Measurements from ENCODE around the gene OR6N2. TPM values are rescaled to one million over a fixed set of nuclear protein-coding genes. Genes with fewer than 3 reads are reported as not detected.

The OR6N2 gene
- total and polyA plus RNA-seq, 9 of the 15 experiments (the other 6 are each of a cell fraction or from before 2014, with no cell fraction given), result not detected

DNA sequence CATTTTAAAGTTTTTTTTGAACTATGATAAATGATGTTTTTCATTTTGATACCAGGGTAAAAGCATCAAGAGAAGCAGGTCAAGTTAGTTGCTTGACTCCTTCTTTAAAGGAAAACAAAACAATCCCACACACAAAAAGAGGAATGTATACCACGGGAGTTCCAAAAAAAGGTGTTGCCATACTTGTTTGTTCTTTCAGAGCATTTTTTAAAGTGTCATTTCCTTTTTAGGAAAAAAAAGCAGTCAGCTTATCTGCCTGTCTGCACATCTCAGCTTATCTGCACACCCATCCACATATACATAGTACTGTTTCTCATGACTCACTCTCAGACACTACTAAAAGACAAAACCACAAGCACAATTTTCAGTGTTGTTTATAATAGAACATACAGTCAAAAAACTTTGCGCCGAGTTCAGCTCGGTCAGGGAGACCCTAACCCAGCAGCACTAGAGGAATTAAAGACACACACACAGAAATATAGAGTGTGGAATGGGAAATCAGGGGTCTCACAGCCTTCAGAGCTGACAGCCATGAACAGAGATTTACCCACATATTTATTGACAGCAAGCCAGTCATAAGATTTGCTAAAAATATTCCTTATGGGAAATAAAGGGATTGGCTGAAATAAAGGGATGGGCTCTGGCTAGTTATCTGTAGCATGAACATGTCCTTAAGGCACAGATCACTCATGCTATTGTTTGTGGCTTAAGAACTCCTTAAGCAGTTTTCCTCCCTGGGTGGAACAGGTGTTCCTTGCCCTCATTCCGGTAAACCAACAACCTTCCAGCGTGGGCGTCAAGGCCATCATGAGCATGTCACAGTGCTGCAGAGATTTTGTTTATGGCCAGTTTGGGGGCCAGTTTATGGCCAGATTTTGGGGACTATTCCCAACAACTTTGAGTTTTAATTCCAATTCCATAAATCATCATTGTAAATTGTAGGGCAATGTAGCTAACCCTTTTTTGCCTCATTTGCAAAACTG is 38.7 kb upstream of the OR6N2 start:
- 7% methylated on average over 7 of the region's 7 CpGs for WGBS (ENCODE audit: insufficient coverage, low coverage, missing lambda C conversion rate)
- Histone ChIP-seq H3K9me3 (replicated peaks; ENCODE audit: control insufficient read depth, insufficient read depth, low read depth, low read length) (peaks cover 4% of the 10 kb centered on the region; the same call in 1 of the 2 replicates), H3K79me2 (ENCODE audit: control insufficient read depth, insufficient read depth, low read length) (no peaks in the 10 kb centered on the region), H3K4me2 (ENCODE audit: insufficient read depth, low read length) (peak overlapping the region; percentile 47), H4K20me1 (replicated peaks; ENCODE audit: control insufficient read depth, insufficient read depth, low read length) (no peaks in the 10 kb centered on the region), H3K27me3 (ENCODE audit: control insufficient read depth in 2 of 2, insufficient read depth in 2 of 2, low read length in 2 of 2) (no peaks in the 10 kb centered on the region), H3K4me1 (replicated peaks in 1 of 2; ENCODE audit: control insufficient read depth in 2 of 2, insufficient read depth in 2 of 2, low read length in 2 of 2) (peaks cover 0 to 33% of the 10 kb centered on the region in 2 experiments; a peak in 3 of 5 replicates), H3K9ac (ENCODE audit: insufficient read depth in 1 of 2, low read depth in 2 of 2, low read length in 2 of 2) (peak overlapping the region in 1 of 2 experiments; percentile 60; a peak in 2 of 4 replicates), H3K9me1 (ENCODE audit: control insufficient read depth, insufficient read depth, low read length) (no peaks in the 10 kb centered on the region), H3K27ac (ENCODE audit: extremely low read depth, low read depth, low read length) (peak overlapping the region; percentile 88), H2AFZ (ENCODE audit: low read depth, low read length) (peak overlapping the region; percentile 81), H3K36me3 (ENCODE audit: control insufficient read depth, insufficient read depth, low read length) (no peaks in the 10 kb centered on the region), H3K4me3 (no peak overlapping the region)
- POLR2A ChIA-PET, result interaction anchor here (0.6 to 2.9 kb wide), 6 partner anchors 11 to 272 kb away, joined by 3 to 21 read pairs (median 3); no protein-coding TSS in a partner anchor
- ATAC-seq (peak; percentile 92), DNase-seq (ENCODE audit: extremely low read depth in 1 of 4, low spot score in 3 of 4) (peak; percentile 25 to 79 (median 50)), FAIRE-seq (peak; percentile 65)
- intact Hi-C loops (cut with micrococcal nuclease), result loop anchor here (5.0 to 10.0 kb wide), 2 partner anchors 132 to 255 kb away; partner anchors contain the start of genes AIM2 and SPTA1
- no TSS peak for BruUV-seq (replicated peaks)
- in situ Hi-C loops (cut with MboI), result no loop called here
- CTCF ChIA-PET (ENCODE audit: low intra/inter-chr PET ratio), result no interaction called here
- TF ChIP-seq THRAP3 (IDR thresholded peaks at IDR 0.05; ENCODE audit: borderline replicate concordance) (no peak), JUND (IDR thresholded peaks at IDR 0.05; ENCODE audit: borderline replicate concordance, low read depth, low read length) (peak; percentile 96), JUND (tag; IDR thresholded peaks at IDR 0.05; ENCODE audit: borderline replicate concordance, low read depth, low read length) (peak; percentile 93; the same call in 2 of the 3 replicates), ZNF668 (CRISPR knock-in tag; IDR thresholded peaks at IDR 0.05) (no peak), CC2D1A (IDR thresholded peaks at IDR 0.05) (peak; percentile 33; the same call in 1 of the 2 replicates)
- TF ChIP-seq, protein P1, sequence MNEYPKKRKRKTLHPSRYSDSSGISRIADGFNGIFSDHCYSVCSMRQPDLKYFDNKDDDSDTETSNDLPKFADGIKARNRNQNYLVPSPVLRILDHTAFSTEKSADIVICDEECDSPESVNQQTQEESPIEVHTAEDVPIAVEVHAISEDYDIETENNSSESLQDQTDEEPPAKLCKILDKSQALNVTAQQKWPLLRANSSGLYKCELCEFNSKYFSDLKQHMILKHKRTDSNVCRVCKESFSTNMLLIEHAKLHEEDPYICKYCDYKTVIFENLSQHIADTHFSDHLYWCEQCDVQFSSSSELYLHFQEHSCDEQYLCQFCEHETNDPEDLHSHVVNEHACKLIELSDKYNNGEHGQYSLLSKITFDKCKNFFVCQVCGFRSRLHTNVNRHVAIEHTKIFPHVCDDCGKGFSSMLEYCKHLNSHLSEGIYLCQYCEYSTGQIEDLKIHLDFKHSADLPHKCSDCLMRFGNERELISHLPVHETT (CRISPR knock-in tag; conservative IDR thresholded peaks at IDR 0.05 in 1 of 2, IDR thresholded peaks at IDR 0.05 in 1 of 2), result 0 out of 4 replicates have a peak, but pooled peaks of 1 of the 2 experiments have one; percentile 7
- TF ChIP-seq, protein P2, sequence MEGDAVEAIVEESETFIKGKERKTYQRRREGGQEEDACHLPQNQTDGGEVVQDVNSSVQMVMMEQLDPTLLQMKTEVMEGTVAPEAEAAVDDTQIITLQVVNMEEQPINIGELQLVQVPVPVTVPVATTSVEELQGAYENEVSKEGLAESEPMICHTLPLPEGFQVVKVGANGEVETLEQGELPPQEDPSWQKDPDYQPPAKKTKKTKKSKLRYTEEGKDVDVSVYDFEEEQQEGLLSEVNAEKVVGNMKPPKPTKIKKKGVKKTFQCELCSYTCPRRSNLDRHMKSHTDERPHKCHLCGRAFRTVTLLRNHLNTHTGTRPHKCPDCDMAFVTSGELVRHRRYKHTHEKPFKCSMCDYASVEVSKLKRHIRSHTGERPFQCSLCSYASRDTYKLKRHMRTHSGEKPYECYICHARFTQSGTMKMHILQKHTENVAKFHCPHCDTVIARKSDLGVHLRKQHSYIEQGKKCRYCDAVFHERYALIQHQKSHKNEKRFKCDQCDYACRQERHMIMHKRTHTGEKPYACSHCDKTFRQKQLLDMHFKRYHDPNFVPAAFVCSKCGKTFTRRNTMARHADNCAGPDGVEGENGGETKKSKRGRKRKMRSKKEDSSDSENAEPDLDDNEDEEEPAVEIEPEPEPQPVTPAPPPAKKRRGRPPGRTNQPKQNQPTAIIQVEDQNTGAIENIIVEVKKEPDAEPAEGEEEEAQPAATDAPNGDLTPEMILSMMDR (IDR thresholded peaks at IDR 0.05 in 2 of 3, conservative IDR thresholded peaks at IDR 0.05 in 1 of 3; ENCODE audit: insufficient read depth in 2 of 3, low read depth in 1 of 3, low read length in 3 of 3), result no peak

Data from K562 (cell line).